Right lobe of liver (tissue), 4 donors: ENCODE results near the gene PFKP.

Source experiments
- POLR2A ChIP-seq: fragments of 450-650 bp; IDR thresholded peaks from one replicate; pipeline ENCODE4 v1.6.1; 2017; ENCODE audit warnings: antibody characterized with exemption, mild to moderate bottlenecking
- TF ChIP-seq, protein P1 (sequence below), 4 donors: fragments of 200-600 bp in 3 of 4; fragments of 450-650 bp in 1 of 4; IDR thresholded peaks; one replicate each; pipeline versions ENCODE4 v1.5.1 to v1.8.0; 2016 to 2022; ENCODE audit warnings: antibody characterized with exemption in 4 of 4, mild to moderate bottlenecking in 2 of 4
- donor health status: DM: no; HTN: no; CAD: no.
- donor health status: DM: no; HTN: no; CAD: no.
- donor health status: DM: no; HTN: yes; CAD: no.

DNA sequence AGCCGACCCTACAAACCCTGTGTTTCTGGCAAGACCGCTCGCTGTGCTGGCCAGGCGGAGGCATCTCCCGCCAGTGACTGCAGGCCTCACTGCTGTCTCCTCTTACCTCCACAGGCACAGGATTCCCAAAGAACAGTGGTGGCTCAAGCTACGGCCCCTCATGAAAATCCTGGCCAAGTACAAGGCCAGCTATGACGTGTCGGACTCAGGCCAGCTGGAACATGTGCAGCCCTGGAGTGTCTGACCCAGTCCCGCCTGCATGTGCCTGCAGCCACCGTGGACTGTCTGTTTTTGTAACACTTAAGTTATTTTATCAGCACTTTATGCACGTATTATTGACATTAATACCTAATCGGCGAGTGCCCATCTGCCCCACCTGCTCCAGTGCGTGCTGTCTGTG, 69.0 kb downstream of the PFKP start:
- TF ChIP-seq, protein P1, sequence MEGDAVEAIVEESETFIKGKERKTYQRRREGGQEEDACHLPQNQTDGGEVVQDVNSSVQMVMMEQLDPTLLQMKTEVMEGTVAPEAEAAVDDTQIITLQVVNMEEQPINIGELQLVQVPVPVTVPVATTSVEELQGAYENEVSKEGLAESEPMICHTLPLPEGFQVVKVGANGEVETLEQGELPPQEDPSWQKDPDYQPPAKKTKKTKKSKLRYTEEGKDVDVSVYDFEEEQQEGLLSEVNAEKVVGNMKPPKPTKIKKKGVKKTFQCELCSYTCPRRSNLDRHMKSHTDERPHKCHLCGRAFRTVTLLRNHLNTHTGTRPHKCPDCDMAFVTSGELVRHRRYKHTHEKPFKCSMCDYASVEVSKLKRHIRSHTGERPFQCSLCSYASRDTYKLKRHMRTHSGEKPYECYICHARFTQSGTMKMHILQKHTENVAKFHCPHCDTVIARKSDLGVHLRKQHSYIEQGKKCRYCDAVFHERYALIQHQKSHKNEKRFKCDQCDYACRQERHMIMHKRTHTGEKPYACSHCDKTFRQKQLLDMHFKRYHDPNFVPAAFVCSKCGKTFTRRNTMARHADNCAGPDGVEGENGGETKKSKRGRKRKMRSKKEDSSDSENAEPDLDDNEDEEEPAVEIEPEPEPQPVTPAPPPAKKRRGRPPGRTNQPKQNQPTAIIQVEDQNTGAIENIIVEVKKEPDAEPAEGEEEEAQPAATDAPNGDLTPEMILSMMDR (IDR thresholded peaks at IDR 0.05) = no peak
- TF ChIP-seq POLR2A = no peak
